Gastroesophageal sphincter (tissue), 4 donors: ENCODE results near the gene TRIO. TPM values are rescaled to one million over a fixed set of nuclear protein-coding genes. Genes with fewer than 3 reads are reported as not detected.

ENCODE experiments used
- ATAC-seq: fragments of 150-250 bp; one replicate; pipeline ENCODE4 v1.9.1; 2016; ENCODE audit warnings: mild to moderate bottlenecking, moderate library complexity
- H3K27ac ChIP-seq, 4 donors: fragments of 200-600 bp; sonication (generic) in 3 of 4; 1 replicate in 3 of 4; 2 replicates in 1 of 4; pipeline ENCODE4 v1.5.1; 2016 to 2019
- H3K27me3 ChIP-seq: fragments of 200-600 bp; sonication (generic); one replicate; pipeline ENCODE4 v1.5.1; 2019
- H3K36me3 ChIP-seq, 2 donors: fragments of 200-600 bp; sonication (generic); one replicate each; pipeline ENCODE4 v1.5.1; 2019; ENCODE audit warnings: control low read depth in 1 of 2
- H3K4me1 ChIP-seq, 3 donors: fragments of 200-600 bp; sonication (generic); 1 replicate in 2 of 3; 2 replicates in 1 of 3; pipeline ENCODE4 v1.5.1; 2016 to 2019; ENCODE audit warnings: control low read depth in 2 of 3
- H3K4me3 ChIP-seq, 2 donors: fragments of 200-600 bp; sonication (generic); one replicate each; pipeline ENCODE4 v1.5.1; 2019; ENCODE audit warnings: mild to moderate bottlenecking in 1 of 2, moderate library complexity in 1 of 2
- H3K9me3 ChIP-seq, 3 donors: fragments of 200-600 bp; sonication (generic); one replicate each; pipeline ENCODE4 v1.5.1; 2017 to 2019; ENCODE audit warnings: control low read depth in 2 of 3
- EP300 ChIP-seq: sonication (generic); formaldehyde crosslinking; IDR thresholded peaks from one replicate; pipeline ENCODE4 v1.6.1; 2017; ENCODE audit warnings: antibody characterized with exemption, mild to moderate bottlenecking
- POLR2A ChIP-seq, 2 donors: fragments of 450-650 bp; IDR thresholded peaks; one replicate each; pipeline ENCODE4 v1.6.1; 2017; ENCODE audit warnings: antibody characterized with exemption in 2 of 2, mild to moderate bottlenecking in 2 of 2, moderate library complexity in 1 of 2
- POLR2AphosphoS5 ChIP-seq: sonication (generic); formaldehyde crosslinking; IDR thresholded peaks from one replicate; pipeline ENCODE4 v1.6.1; 2017; ENCODE audit warnings: antibody characterized with exemption
- WGBS, 2 donors: methylation state at CpG; one replicate each; pipeline ENCODE4 v1.1.5; 2018; ENCODE audit warnings: low coverage in 1 of 2; 5-methylcytosine and 5-hydroxymethylcytosine counted together
- total RNA-seq, 4 donors: library from RNA; depleted of rRNA; stranded (reverse); fragments of >200 nt; gene quantifications; one replicate each; pipeline ENCODE4 v1.1.0, GENCODE V29; 2016
- TF ChIP-seq, protein P1 (sequence below), 4 experiments: fragments of 200-600 bp in 2 of 4; fragments of 450-650 bp in 2 of 4; sonication (generic) in 1 of 4; IDR thresholded peaks; one replicate each; pipeline ENCODE4 v1.5.1; 2017 to 2019; ENCODE audit warnings: antibody characterized with exemption in 4 of 4, mild to moderate bottlenecking in 2 of 4, moderate library complexity in 2 of 4

TRIO gene
- total RNA-seq, 4 donors from 2014 or later, result 69.2 to 257 (median 172) TPM

DNA sequence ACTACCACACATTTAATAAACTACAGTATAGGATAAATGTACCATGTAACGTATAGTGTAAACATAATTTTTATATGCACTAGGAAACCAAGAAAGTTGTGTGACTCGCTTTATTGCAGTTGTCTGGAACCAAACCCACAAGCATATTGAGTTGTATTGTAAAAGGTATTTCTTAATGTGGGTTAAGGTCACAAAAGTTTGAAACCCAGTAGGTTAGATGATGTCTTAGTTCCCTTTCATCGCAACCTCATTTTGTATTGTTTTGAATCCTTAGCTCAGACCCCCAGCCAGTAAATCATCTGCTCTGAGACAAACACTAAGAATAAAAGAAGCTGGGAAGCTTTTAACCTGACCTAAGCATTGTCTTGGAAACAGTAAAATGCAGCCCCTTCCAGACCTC is 79.1 kb downstream of the TRIO start:
- 88 to 89% methylated on average over 3 of the region's 3 CpGs for WGBS, 2 donors
- H3K4me1 ChIP-seq, result peaks cover 25 to 68% (median 26%) of the 10 kb centered on the region in 3 donors
- no peaks in the 10 kb centered on the region for H3K36me3 ChIP-seq

DNA sequence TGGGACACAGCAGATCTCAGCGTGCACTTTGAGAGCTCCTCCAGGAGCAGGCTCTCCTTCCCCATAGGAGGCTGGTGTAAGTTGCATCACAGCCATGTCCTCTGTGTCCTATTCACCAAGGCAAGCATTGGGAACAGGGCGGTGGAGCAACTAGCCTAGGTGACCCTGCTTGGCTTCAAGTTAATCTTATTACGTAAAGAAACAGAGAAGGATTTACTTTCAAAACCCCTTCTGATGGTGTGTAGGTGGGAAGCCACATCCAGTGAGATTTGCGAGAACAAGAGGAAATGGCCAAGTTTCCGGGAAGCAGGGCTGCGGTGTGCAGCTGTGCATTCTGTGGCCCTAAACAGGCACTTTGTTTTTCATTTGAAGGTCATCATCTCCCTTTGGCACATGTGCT is 80.2 kb downstream of the TRIO start:
- WGBS, 2 donors, result 62 to 90% methylated on average over 3 to 5 of the region's 6 CpGs
- Histone ChIP-seq H3K4me3 (no peak overlapping the region), H3K27me3 (no peaks in the 10 kb centered on the region), H3K27ac (no peak overlapping the region), H3K4me1 (peaks cover 14 to 68% (median 21%) of the 10 kb centered on the region in 3 donors), H3K36me3 (no peaks in the 10 kb centered on the region), H3K9me3 (no peaks in the 10 kb centered on the region)
- TF ChIP-seq POLR2AphosphoS5 (no peak), POLR2A (IDR thresholded peaks at IDR 0.05) (no peak), EP300 (no peak)
- TF ChIP-seq, protein P1, sequence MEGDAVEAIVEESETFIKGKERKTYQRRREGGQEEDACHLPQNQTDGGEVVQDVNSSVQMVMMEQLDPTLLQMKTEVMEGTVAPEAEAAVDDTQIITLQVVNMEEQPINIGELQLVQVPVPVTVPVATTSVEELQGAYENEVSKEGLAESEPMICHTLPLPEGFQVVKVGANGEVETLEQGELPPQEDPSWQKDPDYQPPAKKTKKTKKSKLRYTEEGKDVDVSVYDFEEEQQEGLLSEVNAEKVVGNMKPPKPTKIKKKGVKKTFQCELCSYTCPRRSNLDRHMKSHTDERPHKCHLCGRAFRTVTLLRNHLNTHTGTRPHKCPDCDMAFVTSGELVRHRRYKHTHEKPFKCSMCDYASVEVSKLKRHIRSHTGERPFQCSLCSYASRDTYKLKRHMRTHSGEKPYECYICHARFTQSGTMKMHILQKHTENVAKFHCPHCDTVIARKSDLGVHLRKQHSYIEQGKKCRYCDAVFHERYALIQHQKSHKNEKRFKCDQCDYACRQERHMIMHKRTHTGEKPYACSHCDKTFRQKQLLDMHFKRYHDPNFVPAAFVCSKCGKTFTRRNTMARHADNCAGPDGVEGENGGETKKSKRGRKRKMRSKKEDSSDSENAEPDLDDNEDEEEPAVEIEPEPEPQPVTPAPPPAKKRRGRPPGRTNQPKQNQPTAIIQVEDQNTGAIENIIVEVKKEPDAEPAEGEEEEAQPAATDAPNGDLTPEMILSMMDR (IDR thresholded peaks at IDR 0.05), result no peak
- ATAC-seq, result no peak

More for the DNA sequence above, 79.1 kb downstream of the TRIO start:
- TF ChIP-seq EP300 (no peak), POLR2AphosphoS5 (no peak), POLR2A (IDR thresholded peaks at IDR 0.05) (no peak)
- TF ChIP-seq, protein P1 (IDR thresholded peaks at IDR 0.05), result no peak
- H3K9me3 ChIP-seq, result no peaks in the 10 kb centered on the region
- H3K27ac ChIP-seq, result no peak overlapping the region
- no peaks in the 10 kb centered on the region for H3K27me3 ChIP-seq
- no peak for ATAC-seq
- H3K4me3 ChIP-seq, result no peak overlapping the region

DNA sequence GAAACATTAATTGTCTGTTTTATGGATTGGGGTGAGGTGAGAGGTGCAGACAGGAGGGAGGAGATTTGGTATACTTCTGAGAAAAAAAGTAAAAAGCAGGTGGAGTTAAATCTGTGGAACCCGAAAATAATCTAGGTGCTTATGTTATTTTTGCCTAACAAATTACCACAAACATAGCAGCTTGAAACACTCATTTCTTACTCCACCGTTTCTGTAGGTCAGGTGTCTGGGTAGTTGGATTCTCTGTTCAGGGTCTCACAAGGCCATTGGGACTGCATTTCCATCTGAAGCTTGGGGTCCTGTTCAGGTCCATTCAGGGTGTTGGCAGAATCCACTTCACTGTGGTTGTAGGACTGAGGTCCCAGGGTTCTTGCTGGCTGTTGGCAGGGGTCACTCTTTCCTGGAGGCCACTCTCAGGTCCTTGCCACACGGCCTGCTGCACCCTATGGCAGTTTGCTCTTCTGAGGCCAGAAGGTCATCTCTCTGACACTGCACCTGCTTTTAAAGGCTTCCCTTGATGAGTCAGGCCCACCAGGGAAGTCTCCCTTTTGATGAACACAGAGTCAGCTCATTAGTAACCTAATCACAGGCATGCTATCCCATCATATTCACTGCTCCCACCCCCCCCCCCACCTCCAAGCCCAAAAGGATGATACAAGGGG is 82.2 kb downstream of the TRIO start:
- no peak overlapping the region for H3K4me3 ChIP-seq
- H3K27ac ChIP-seq, result no peak overlapping the region
- no peaks in the 10 kb centered on the region for H3K9me3 ChIP-seq
- H3K27me3 ChIP-seq, result no peaks in the 10 kb centered on the region
- TF ChIP-seq EP300 (no peak), POLR2A (IDR thresholded peaks at IDR 0.05) (no peak), POLR2AphosphoS5 (no peak)
- TF ChIP-seq, protein P1 (IDR thresholded peaks at IDR 0.05), result no peak
- WGBS, 2 donors, result 82 to 86% methylated on average over 2 of the region's 3 CpGs
- peaks cover 8 to 68% (median 10%) of the 10 kb centered on the region in 3 donors for H3K4me1 ChIP-seq
- no peaks in the 10 kb centered on the region for H3K36me3 ChIP-seq
- ATAC-seq, result no peak

DNA sequence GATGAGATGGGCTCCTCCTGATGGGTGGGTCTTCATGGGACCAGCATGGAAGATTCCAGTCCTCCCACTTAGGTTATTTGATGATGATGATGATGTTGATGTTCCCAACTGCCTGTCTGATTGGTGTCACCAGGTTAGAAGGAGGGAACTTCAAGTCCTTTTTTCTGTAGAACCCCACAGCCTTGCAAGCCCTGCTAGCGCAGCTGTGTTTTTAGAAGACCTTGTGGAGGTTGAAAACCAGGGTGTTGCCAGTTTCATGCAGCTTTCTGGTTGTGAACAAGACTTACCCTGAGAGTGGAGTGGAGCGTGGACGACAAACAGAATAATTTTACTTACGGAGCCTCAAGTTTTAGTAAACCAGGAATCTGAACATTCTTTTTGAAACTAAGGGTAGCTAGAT is 83.0 kb downstream of the TRIO start:
- 98 to 100% methylated on average over 4 of the region's 4 CpGs for WGBS, 2 donors
- H3K4me1 ChIP-seq, result peaks cover 3 to 67% (median 8%) of the 10 kb centered on the region in 3 donors
- H3K27me3 ChIP-seq, result no peaks in the 10 kb centered on the region
- no peak overlapping the region for H3K27ac ChIP-seq
- ATAC-seq, result no peak
- no peaks in the 10 kb centered on the region for H3K9me3 ChIP-seq
- H3K36me3 ChIP-seq, result no peaks in the 10 kb centered on the region
- TF ChIP-seq POLR2A (IDR thresholded peaks at IDR 0.05) (no peak), POLR2AphosphoS5 (no peak)
- TF ChIP-seq, protein P1 (IDR thresholded peaks at IDR 0.05), result no peak
- H3K4me3 ChIP-seq, result no peak overlapping the region

DNA sequence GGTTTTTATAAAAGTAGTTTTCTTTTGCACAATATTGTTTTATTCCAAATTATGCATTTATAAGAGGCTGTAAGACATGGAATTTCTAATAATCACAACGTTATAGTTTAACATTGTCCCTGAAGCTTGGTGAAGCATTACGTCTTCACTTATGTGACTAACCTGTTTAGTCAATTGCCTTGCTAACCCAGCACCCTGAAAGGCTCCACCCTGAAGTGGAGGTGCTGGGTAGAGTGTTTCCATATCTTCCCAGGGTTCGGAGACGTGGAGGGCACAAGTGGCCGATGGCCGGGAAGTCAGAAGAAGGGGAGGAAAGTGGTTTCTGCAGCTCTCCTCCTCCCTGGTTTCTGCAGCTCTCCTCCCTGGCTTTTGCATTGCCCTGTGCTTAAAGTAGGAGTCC is 83.4 kb downstream of the TRIO start:
- Histone ChIP-seq H3K4me3 (no peak overlapping the region), H3K9me3 (no peaks in the 10 kb centered on the region), H3K27ac (no peak overlapping the region), H3K36me3 (no peaks in the 10 kb centered on the region), H3K4me1 (peaks cover 3 to 63% (median 8%) of the 10 kb centered on the region in 3 donors), H3K27me3 (no peaks in the 10 kb centered on the region)
- ATAC-seq, result no peak
- WGBS, 2 donors, result 75 to 88% methylated on average over 2 of the region's 6 CpGs
- TF ChIP-seq, protein P1 (IDR thresholded peaks at IDR 0.05), result no peak
- no peak for TF ChIP-seq POLR2AphosphoS5
- TF ChIP-seq POLR2A (IDR thresholded peaks at IDR 0.05), result no peak
- no peak for TF ChIP-seq EP300
